ENCODE results near the gene ABHD6.
"Not testable (repeated sequence)": the region's sequence is repeated elsewhere in the genome, so short reads cannot be mapped to it uniquely, and the experiment has no call there.

The ABHD6 gene

GRCh38 chr3:58322793-58323192 lies 85.2 kb downstream of the ABHD6 start:
- no peak for DNase-seq (ENCODE audit: low read depth in 2 of 2)

GRCh38 chr3:58323529-58324390 lies 86.2 kb downstream of the ABHD6 start:
- DNase-seq (ENCODE audit: low read depth in 2 of 2) = no peak

- no peak for DNase-seq (ENCODE audit: low read depth in 2 of 2)
Observed at GRCh38 chr3:58324391-58325390, 87.1 kb downstream of the ABHD6 start.

- DNase-seq (ENCODE audit: low read depth in 2 of 2) = no peak
Observed at GRCh38 chr3:58325525-58325992, 88.0 kb downstream of the ABHD6 start.

GRCh38 chr3:58326267-58326900 lies 88.8 kb downstream of the ABHD6 start:
- DNase-seq (ENCODE audit: low read depth in 2 of 2) = no peak

- no peak for DNase-seq (ENCODE audit: low read depth in 2 of 2)
Observed at GRCh38 chr3:58329150-58329921, 91.7 kb downstream of the ABHD6 start.

- no peak for DNase-seq (ENCODE audit: low read depth in 2 of 2)
Observed at GRCh38 chr3:58329922-58330413, 92.4 kb downstream of the ABHD6 start.

- DNase-seq (ENCODE audit: low read depth in 2 of 2) = no peak
Observed at GRCh38 chr3:58331593-58332152, 94.1 kb downstream of the ABHD6 start.

- DNase-seq (ENCODE audit: low read depth in 2 of 2) = peak; percentile 54 to 61
Observed at GRCh38 chr3:58332575-58333188, 95.1 kb downstream of the ABHD6 start, which contains the start of gene PXK. Gene PXK (plus strand): TSS chr3:58332892. CDS start chr3:58332989, 97 bp downstream.

- DNase-seq (ENCODE audit: low read depth in 2 of 2) = no peak
Observed at GRCh38 chr3:58333206-58334012, 95.8 kb downstream of the ABHD6 start.

GRCh38 chr3:58334013-58334321 lies 96.4 kb downstream of the ABHD6 start:
- DNase-seq (ENCODE audit: low read depth in 2 of 2) = no peak

GRCh38 chr3:58334506-58334884 lies 96.9 kb downstream of the ABHD6 start:
- DNase-seq (ENCODE audit: low read depth in 2 of 2) = no peak

GRCh38 chr3:58335652-58335947 lies 98.0 kb downstream of the ABHD6 start:
- no peak for DNase-seq (ENCODE audit: low read depth in 2 of 2)

GRCh38 chr3:58336135-58336882 lies 98.7 kb downstream of the ABHD6 start:
- DNase-seq (ENCODE audit: low read depth in 2 of 2) = no peak

GRCh38 chr3:58337190-58337589 lies 99.6 kb downstream of the ABHD6 start:
- DNase-seq (ENCODE audit: low read depth in 2 of 2) = no peak

- DNase-seq (ENCODE audit: low read depth in 2 of 2) = not testable (repeated sequence)
Observed at GRCh38 chr3:58339146-58339545, 101.6 kb downstream of the ABHD6 start.

GRCh38 chr3:58340594-58341244 lies 103.1 kb downstream of the ABHD6 start:
- no peak for DNase-seq (ENCODE audit: low read depth in 2 of 2)

GRCh38 chr3:58341376-58341775 lies 103.8 kb downstream of the ABHD6 start:
- no peak for DNase-seq (ENCODE audit: low read depth in 2 of 2)
